OCI-LY3 (cell line): ENCODE data around the gene NPPB.

Experiments
- H2AFZ ChIP-seq: fragments of 200-600, 300-600 bp; shearing (Covaris generic); 2 replicates; pipeline ENCODE4 v1.6.0; 2014; ENCODE audit warnings: antibody characterized with exemption, low read depth, low read length
- H3K27ac ChIP-seq: fragments of 200-600, 300-600 bp; sonication (generic); 2 replicates; pipeline ENCODE4 v1.5.1; 2014; ENCODE audit warnings: mild to moderate bottlenecking, low read length, moderate library complexity, mixed read lengths
- H3K27me3 ChIP-seq: fragments of 200-600, 300-600 bp; sonication (generic); 2 replicates; pipeline ENCODE4 v1.6.1; 2014; ENCODE audit warnings: low read depth, low read length, mixed read lengths
- H3K36me3 ChIP-seq: fragments of 200-600, 300-600 bp; sonication (generic); replicated peaks from 2 replicates; pipeline ENCODE3; 2014; ENCODE audit warnings: low read depth, low read length, mixed read lengths
- H3K4me1 ChIP-seq: fragments of 300-600, 200-600 bp; sonication (generic); 2 replicates; pipeline ENCODE4 v1.6.1; 2014; ENCODE audit warnings: low read length, mixed read lengths
- H3K4me2 ChIP-seq: fragments of 200-600, 300-600 bp; sonication (generic); 2 replicates; pipeline ENCODE4 v1.6.1; 2014; ENCODE audit warnings: low read length, mixed read lengths
- H3K4me3 ChIP-seq: fragments of 300-600, 200-600 bp; sonication (generic); 2 replicates; pipeline ENCODE4 v1.5.1; 2014; ENCODE audit warnings: antibody characterized with exemption, mild to moderate bottlenecking, low read length, moderate library complexity
- H3K79me2 ChIP-seq: fragments of 300-600, 200-600 bp; shearing (Covaris generic); 2 replicates; pipeline ENCODE4 v1.6.1; 2014; ENCODE audit warnings: mild to moderate bottlenecking, low read length, mixed read lengths
- H3K9ac ChIP-seq: fragments of 300-600, 200-600 bp; shearing (Covaris generic); 2 replicates; pipeline ENCODE4 v1.6.0; 2014; ENCODE audit warnings: mild to moderate bottlenecking, low read length, moderate library complexity
- H3K9me3 ChIP-seq: fragments of 200-600, 300-600 bp; shearing (Covaris generic); 2 replicates; pipeline ENCODE4 v1.6.1; 2014; ENCODE audit warnings: low read length, mixed read lengths; ENCODE audit not compliant: insufficient read depth
- H4K20me1 ChIP-seq: fragments of 200-600, 300-600 bp; sonication (generic); 2 replicates; pipeline ENCODE4 v1.6.1; 2016; ENCODE audit warnings: low read length, mixed read lengths; ENCODE audit not compliant: insufficient read depth
- EZH2phosphoT487 ChIP-seq: fragments of 200-600 bp; shearing (Covaris generic); IDR thresholded peaks from 2 replicates; pipeline ENCODE4 v1.6.1; 2018; ENCODE audit warnings: antibody characterized with exemption, mixed run types, low read depth
- TF ChIP-seq, protein P1 (sequence below): fragments of 200-600, 300-600 bp; sonication (generic); IDR thresholded peaks from 2 replicates; pipeline ENCODE4 v1.5.1; 2014; ENCODE audit warnings: antibody characterized with exemption, low read length, low read depth

Gene NPPB

DNA sequence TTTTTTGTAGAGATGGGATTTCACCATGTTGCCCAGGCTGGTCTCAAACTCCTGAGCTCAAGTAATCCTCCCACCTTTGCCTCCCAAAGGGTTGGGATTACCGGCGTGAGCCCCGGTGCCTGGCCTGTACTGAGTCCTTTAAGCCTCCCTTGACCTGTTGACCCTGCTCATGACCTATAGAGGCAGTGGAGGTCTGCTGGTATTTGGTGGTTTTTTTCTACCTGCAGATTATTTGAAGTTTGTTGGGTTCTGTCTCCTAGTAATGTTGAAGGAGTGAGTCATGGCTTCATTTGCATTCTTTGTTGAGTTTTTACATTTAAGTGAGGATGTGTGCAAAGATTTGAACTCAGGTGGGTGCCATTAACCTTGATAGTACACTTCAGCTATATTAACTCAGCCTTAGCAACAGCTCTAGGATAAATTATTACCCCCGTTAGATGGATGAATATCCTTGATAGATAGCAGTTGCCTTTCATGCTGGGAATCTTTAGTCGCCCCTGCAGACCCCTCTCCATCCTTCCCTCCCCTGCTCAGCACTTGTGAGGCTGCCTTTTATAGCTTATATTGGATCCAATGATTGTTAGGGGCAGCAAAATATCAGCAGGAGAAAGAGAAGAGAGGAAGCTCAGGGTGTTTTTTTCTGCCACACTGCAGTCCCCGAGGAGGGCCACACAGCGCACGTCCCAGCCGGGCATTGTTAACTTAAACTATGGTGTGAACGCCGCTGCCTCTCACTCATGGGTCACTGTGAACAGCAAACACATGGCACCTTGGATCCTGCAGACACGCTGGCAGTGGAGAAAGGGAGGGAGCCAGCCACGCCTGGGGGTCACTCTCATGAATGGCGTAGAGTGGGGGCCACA lies 14.9 kb upstream of the NPPB start:
- H3K9me3 ChIP-seq: no peaks in the 10 kb centered on the region
- no peak overlapping the region for H3K4me2 ChIP-seq
- H3K27me3 ChIP-seq: 0 out of 2 replicates have a peak, but pooled peaks cover 6% of the 10 kb centered on the region
- no peak overlapping the region for H3K27ac ChIP-seq
- H3K36me3 ChIP-seq: no peaks in the 10 kb centered on the region
- no peaks in the 10 kb centered on the region for H3K4me1 ChIP-seq
- no peaks in the 10 kb centered on the region for H4K20me1 ChIP-seq
- H2AFZ ChIP-seq: no peak overlapping the region
- H3K79me2 ChIP-seq: no peaks in the 10 kb centered on the region
- no peak overlapping the region for H3K4me3 ChIP-seq
- H3K9ac ChIP-seq: no peak overlapping the region
- TF ChIP-seq EZH2phosphoT487: no peak
- TF ChIP-seq, protein P1, sequence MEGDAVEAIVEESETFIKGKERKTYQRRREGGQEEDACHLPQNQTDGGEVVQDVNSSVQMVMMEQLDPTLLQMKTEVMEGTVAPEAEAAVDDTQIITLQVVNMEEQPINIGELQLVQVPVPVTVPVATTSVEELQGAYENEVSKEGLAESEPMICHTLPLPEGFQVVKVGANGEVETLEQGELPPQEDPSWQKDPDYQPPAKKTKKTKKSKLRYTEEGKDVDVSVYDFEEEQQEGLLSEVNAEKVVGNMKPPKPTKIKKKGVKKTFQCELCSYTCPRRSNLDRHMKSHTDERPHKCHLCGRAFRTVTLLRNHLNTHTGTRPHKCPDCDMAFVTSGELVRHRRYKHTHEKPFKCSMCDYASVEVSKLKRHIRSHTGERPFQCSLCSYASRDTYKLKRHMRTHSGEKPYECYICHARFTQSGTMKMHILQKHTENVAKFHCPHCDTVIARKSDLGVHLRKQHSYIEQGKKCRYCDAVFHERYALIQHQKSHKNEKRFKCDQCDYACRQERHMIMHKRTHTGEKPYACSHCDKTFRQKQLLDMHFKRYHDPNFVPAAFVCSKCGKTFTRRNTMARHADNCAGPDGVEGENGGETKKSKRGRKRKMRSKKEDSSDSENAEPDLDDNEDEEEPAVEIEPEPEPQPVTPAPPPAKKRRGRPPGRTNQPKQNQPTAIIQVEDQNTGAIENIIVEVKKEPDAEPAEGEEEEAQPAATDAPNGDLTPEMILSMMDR: no peak

DNA sequence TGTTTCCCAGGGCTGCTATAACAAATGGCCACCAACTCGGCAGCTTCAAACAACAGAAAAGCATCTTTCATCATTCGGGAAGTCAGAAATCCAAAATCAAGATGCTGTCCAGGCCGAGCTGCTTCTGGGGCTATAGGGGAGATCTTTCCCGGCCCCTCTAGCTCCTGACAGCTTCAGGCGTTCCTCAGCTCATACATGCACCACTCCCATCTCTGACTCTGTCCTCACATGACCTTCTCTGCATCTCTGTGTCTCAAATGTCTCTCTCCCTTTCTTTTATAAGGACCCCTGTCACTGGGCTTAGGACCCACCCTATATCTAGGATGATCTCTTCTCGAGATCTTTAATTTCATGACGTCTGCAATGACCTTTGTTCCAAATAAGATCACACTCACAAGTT lies 13.8 kb upstream of the NPPB start:
- Histone ChIP-seq H4K20me1 (no peaks in the 10 kb centered on the region), H3K27ac (no peak overlapping the region), H3K4me3 (no peak overlapping the region), H3K9me3 (no peaks in the 10 kb centered on the region), H2AFZ (no peak overlapping the region), H3K9ac (no peak overlapping the region), H3K4me2 (no peak overlapping the region), H3K36me3 (no peaks in the 10 kb centered on the region), H3K79me2 (no peaks in the 10 kb centered on the region), H3K27me3 (0 out of 2 replicates have a peak, but pooled peaks cover 6% of the 10 kb centered on the region), H3K4me1 (no peaks in the 10 kb centered on the region)
- TF ChIP-seq, protein P1: no peak
- no peak for TF ChIP-seq EZH2phosphoT487

DNA sequence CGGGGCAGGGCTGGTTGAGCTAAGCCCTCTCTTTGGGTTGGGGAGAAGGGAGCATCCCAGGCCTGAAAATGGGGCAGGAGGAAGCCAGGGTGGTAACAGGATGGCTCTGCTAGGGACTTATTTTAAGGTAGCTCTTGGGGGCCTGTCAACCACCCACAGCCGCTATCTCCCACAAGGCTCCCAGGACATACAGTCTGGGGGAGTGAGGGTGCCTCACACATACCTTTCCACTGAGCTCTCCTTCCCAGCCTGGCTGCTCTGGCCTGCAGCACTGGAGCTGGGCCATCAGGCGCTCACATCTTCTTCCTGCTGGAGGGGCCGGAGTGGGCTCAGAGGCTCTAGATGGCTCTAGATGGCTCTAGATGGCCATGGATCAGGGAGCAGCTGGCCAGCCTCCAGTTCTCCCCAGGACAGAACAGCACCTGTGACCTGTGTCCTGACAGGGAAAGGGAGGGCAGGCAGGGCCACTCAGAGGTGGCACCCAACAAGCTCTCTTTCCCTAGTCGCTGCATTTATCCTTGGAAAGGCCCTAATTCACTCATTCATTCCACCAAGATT lies 11.0 kb upstream of the NPPB start:
- TF ChIP-seq EZH2phosphoT487: no peak
- TF ChIP-seq, protein P1: no peak
- H2AFZ ChIP-seq: no peak overlapping the region
- no peak overlapping the region for H3K9ac ChIP-seq
- H3K27me3 ChIP-seq: 0 out of 2 replicates have a peak, but pooled peaks cover 6% of the 10 kb centered on the region
- H3K36me3 ChIP-seq: no peaks in the 10 kb centered on the region
- H3K79me2 ChIP-seq: no peaks in the 10 kb centered on the region
- H3K9me3 ChIP-seq: no peaks in the 10 kb centered on the region
- H3K4me3 ChIP-seq: no peak overlapping the region
- no peaks in the 10 kb centered on the region for H3K4me1 ChIP-seq
- no peak overlapping the region for H3K27ac ChIP-seq
- H3K4me2 ChIP-seq: no peak overlapping the region
- no peaks in the 10 kb centered on the region for H4K20me1 ChIP-seq

DNA sequence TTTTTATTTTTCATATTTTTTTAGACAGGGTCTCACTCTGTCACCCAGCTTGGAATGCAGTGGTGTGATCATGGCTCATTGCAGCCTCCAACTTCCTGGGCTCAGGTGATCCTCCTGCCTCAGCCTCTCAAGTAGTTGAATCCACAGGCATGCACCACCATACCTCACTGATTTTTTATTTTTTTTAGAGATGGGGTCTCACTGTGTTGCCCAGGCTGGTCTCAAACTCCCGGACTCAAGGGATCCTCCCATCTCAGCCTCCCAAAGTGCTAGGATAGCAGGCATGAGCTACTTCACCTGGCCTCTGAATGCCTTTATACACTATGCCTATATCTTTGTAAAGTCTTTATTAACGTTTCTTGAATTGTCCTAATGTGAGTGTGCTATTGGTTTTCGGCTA lies 10.4 kb upstream of the NPPB start:
- no peaks in the 10 kb centered on the region for H3K36me3 ChIP-seq
- no peak overlapping the region for H3K27ac ChIP-seq
- no peak overlapping the region for H3K9ac ChIP-seq
- H3K9me3 ChIP-seq: no peaks in the 10 kb centered on the region
- H3K27me3 ChIP-seq: 0 out of 2 replicates have a peak, but pooled peaks cover 6% of the 10 kb centered on the region
- no peak overlapping the region for H3K4me3 ChIP-seq
- no peak overlapping the region for H2AFZ ChIP-seq
- H3K4me1 ChIP-seq: no peaks in the 10 kb centered on the region
- no peak overlapping the region for H3K4me2 ChIP-seq
- H3K79me2 ChIP-seq: no peaks in the 10 kb centered on the region
- H4K20me1 ChIP-seq: no peaks in the 10 kb centered on the region
- TF ChIP-seq, protein P1: no peak
- no peak for TF ChIP-seq EZH2phosphoT487
